ENCODE results near the gene NRG4.
"Not testable (repeated sequence)": the region's sequence is repeated elsewhere in the genome, so short reads cannot be mapped to it uniquely, and the experiment has no call there.

The NRG4 gene

GRCh38 chr15:75925440-75925839 is 86.8 kb downstream of the NRG4 start:
- no peak for DNase-seq (ENCODE audit: low read depth)

- no peak for DNase-seq (ENCODE audit: low read depth)
These were observed 87.6 kb downstream of the NRG4 start for GRCh38 chr15:75924576-75924975.

- no peak for DNase-seq (ENCODE audit: low read depth)
These were observed 88.5 kb downstream of the NRG4 start for GRCh38 chr15:75923756-75924155.

- no peak for DNase-seq (ENCODE audit: low read depth)
These were observed 90.2 kb downstream of the NRG4 start for GRCh38 chr15:75921732-75922703.

GRCh38 chr15:75920079-75920478 is 92.1 kb downstream of the NRG4 start:
- no peak for DNase-seq (ENCODE audit: low read depth)

- no peak for DNase-seq (ENCODE audit: low read depth)
These were observed 94.1 kb downstream of the NRG4 start for GRCh38 chr15:75918135-75918534.

GRCh38 chr15:75916978-75917377 is 95.2 kb downstream of the NRG4 start:
- DNase-seq (ENCODE audit: low read depth): no peak

GRCh38 chr15:75910355-75910754 is 101.9 kb downstream of the NRG4 start:
- not testable (repeated sequence) for DNase-seq (ENCODE audit: low read depth)

- no peak for DNase-seq (ENCODE audit: low read depth)
These were observed 107.0 kb downstream of the NRG4 start for GRCh38 chr15:75905231-75905630.

- DNase-seq (ENCODE audit: low read depth): peak; percentile 72
These were observed 108.6 kb downstream of the NRG4 start, which contains the start of gene FBXO22 for GRCh38 chr15:75903331-75904239. FBXO22 (plus strand) TSS chr15:75903878; CDS start chr15:75903964, 86 bp downstream.

GRCh38 chr15:75902129-75902557 is 110.1 kb downstream of the NRG4 start:
- DNase-seq (ENCODE audit: low read depth): no peak

- no peak for DNase-seq (ENCODE audit: low read depth)
These were observed 111.6 kb downstream of the NRG4 start for GRCh38 chr15:75900577-75900976.

GRCh38 chr15:75895731-75896130 is 116.5 kb downstream of the NRG4 start:
- DNase-seq (ENCODE audit: low read depth): no peak

- DNase-seq (ENCODE audit: low read depth): no peak
These were observed 120.3 kb downstream of the NRG4 start for GRCh38 chr15:75891895-75892294.
